Fibroblast of the aortic adventitia (primary cell): ENCODE results near the gene ACBD4. TPM values are rescaled to one million over a fixed set of nuclear protein-coding genes. Genes with fewer than 3 reads are reported as not detected.
A peak's percentile ranks its signal among the peaks of the same experiment; 100 is the strongest.

Source experiments
- DNase-seq: peaks from one replicate; pipeline ENCODE4 v3.0.0-alpha.2; 2010; ENCODE audit warnings: low read depth
- H3K4me3 ChIP-seq: 2 replicates; pipeline ENCODE4 v1.5.1; 2011; ENCODE audit warnings: low read depth, mild to moderate bottlenecking, control low read depth, low read length, moderate library complexity
- CTCF ChIP-seq: IDR thresholded peaks from 2 replicates; pipeline ENCODE4 v1.5.1; 2011; ENCODE audit warnings: mild to moderate bottlenecking, low read length, control low read depth, inconsistent platforms; ENCODE audit not compliant: insufficient read depth
- total RNA-seq: library from RNA; depleted of rRNA; stranded (reverse); fragments of >200 nt; gene quantifications from 2 replicates; pipeline ENCODE4 v1.2.3, GENCODE V29; 2012; ENCODE audit warnings: low replicate concordance

Gene ACBD4
- total RNA-seq, 1 donor: 7.4 TPM

GRCh38 chr17:45135978-45136791, 698 bp downstream of the ACBD4 start:
- no peak for DNase-seq
- no peak for TF ChIP-seq CTCF
- H3K4me3 ChIP-seq: peak overlapping the region; percentile 87

- no peak for DNase-seq
- H3K4me3 ChIP-seq: no peak overlapping the region
- no peak for TF ChIP-seq CTCF
Observed at GRCh38 chr17:45136846-45137560, 1.5 kb downstream of the ACBD4 start.

- TF ChIP-seq CTCF: no peak
- H3K4me3 ChIP-seq: no peak overlapping the region
- DNase-seq: no peak
Observed at GRCh38 chr17:45137561-45138305, 2.2 kb downstream of the ACBD4 start.

GRCh38 chr17:45138911-45139532, 3.5 kb downstream of the ACBD4 start:
- TF ChIP-seq CTCF: no peak
- no peak overlapping the region for H3K4me3 ChIP-seq
- DNase-seq: no peak

GRCh38 chr17:45139533-45139920, 4.0 kb downstream of the ACBD4 start:
- no peak overlapping the region for H3K4me3 ChIP-seq
- TF ChIP-seq CTCF: no peak
- DNase-seq: no peak

GRCh38 chr17:45143094-45143670, 7.7 kb downstream of the ACBD4 start:
- no peak overlapping the region for H3K4me3 ChIP-seq
- TF ChIP-seq CTCF: no peak
- DNase-seq: no peak
